Left colon (tissue), 2 donors: ENCODE results near the gene BNIP3. TPM values are rescaled to one million over a fixed set of nuclear protein-coding genes. Genes with fewer than 3 reads are reported as not detected.
A peak's percentile ranks its signal among the peaks of the same experiment; 100 is the strongest.

Source experiments
- ATAC-seq: fragments of 200-7000 bp; cut with Tn5 transposase; one replicate; pipeline ENCODE4 v1.9.1; 2020; ENCODE audit warnings: mild to moderate bottlenecking, moderate library complexity
- DNase-seq, 2 donors: peaks; one replicate each; pipeline ENCODE4 v3.0.0-alpha.2; 2020
- intact Hi-C, 2 donors: fragments of 100-400 bp; cut with DNase I in 1 of 2; cut with micrococcal nuclease in 1 of 2; formaldehyde crosslinking; loops; one replicate each; pipeline versions ENCODE4 v1.11.2 to v1.14.0; 2022; cut with DNase I, micrococcal nuclease
- long read RNA-seq: library from polyadenylated mRNA; unstranded; transcript quantifications from one replicate; pipeline ENCODE4 v2.0.0, GENCODE V29; 2021
- total RNA-seq, 2 donors: library from RNA; stranded (reverse); fragmentation: NEBNext Ultra II Directional; extraction: Animal tissue kit (Norgen Biotek cat#: 25700); gene quantifications; one replicate each; pipeline ENCODE4 v1.2.1, GENCODE V29; 2021
- donor health status: DM: no; HTN: no; CAD: no.
- donor health status: DM: yes; HTN: yes; CAD: no.

Gene BNIP3, protein sequence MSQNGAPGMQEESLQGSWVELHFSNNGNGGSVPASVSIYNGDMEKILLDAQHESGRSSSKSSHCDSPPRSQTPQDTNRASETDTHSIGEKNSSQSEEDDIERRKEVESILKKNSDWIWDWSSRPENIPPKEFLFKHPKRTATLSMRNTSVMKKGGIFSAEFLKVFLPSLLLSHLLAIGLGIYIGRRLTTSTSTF
- total RNA-seq: 1 to 10 TPM; 4.7 to 9.4 TPM
- long read RNA-seq, transcript BNIP3-201 (6 exons, 2,861 nt): major isoform, 7 of 10 reads
- long read RNA-seq, partial matches to known transcripts: 3 of 10 reads
- long read RNA-seq, other reads (novel, unspliced or antisense): 0 of 10 reads

DNA sequence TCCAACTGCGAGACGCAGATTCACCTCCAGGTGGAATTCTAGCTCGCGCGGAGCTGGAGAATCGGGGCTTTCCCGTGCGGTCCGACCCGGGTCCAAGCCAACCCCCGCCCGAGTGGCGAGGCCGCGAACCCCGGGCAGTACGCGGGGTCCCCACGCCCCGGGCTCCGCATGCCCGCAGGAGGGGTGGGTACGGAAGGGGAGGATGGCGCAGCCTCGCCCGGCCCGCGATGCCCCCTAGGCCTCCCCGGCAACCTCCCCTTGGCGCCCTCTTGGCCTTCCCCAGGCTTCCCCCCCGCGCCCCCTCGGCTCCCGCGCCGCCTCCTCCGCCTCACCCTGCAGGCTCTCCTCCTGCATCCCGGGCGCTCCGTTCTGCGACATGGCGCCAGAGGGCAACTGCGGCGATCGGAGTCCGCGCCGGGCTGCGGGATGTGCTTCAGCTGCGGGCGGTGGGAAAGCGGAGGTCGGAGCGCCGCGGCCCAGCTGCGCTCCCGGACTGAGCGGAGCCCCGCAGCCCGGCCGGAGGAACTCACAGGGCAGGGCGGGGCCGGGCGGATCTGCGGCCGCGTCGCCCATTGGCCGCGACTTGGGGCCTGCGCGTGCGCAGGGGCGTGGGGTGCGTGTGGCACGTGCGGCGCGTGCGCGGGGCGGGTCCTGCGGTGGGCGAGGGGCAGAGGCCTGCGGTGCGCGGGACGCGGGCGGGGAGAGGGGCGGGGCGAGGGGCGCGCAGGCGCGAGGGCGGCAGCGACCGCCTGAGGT is at the start of gene BNIP3:
TSS of gene BNIP3 (minus strand) at position 495 of the 756 bp plus-strand sequence. CDS start at position 378, 117 bp downstream.
- ATAC-seq: peak; percentile 92
- peak; percentile 86 to 90 for DNase-seq
- intact Hi-C loops: no loop called here

DNA sequence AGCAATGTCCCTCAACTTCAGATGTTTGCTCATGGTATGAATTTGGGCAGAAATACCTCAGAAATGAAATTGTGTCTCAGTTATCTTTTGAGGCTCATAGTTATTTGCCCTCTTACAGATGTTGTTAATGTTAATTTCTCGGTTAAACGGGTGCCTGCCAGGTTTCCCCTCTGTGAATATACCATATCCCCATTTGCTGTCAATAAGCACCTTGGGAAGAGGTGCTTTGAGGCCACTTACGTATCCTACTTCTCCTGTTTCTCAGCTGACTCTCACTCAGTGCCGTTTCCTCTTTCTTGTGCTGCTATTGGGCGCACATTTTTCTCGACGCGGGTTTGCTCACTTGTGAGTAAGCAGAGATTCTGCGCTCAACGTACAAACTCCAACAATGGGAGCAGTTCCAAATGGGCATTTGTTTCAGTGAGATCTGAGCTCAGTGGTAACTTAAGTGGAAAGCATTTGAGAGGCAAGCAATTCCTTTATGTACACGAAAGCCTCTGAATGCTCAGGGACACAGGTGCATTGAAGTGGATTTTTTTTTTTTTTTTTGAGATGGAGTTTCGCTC is 49.3 kb upstream of the BNIP3 start:
- intact Hi-C loops: no loop called here
- ATAC-seq: no peak
- DNase-seq: no peak

DNA sequence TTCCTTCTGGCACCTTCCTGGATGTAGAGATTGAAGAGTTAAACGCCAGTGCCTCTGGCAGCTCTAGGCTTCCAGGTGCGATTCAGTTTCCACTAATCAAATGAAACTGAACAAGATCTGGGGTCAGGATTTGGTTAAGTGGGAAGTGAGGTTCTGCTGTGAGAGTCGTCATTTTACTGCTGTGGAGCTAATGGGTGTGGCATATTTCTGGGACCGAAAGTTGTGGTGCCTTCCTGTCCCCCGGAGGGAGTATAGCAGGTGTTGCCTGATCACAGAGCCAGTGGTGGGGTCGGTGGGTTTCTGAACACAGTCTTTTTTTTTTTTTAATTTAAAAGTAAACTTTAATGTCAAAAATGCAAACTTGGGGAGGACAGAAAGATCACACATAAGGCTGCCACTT is 47.0 kb upstream of the BNIP3 start:
- no peak for ATAC-seq
- no peak for DNase-seq
- intact Hi-C loops: loop anchor here in 1 of 2 donors (10.0 kb wide), 1 partner anchor 144 kb away; no protein-coding TSS in a partner anchor

DNA sequence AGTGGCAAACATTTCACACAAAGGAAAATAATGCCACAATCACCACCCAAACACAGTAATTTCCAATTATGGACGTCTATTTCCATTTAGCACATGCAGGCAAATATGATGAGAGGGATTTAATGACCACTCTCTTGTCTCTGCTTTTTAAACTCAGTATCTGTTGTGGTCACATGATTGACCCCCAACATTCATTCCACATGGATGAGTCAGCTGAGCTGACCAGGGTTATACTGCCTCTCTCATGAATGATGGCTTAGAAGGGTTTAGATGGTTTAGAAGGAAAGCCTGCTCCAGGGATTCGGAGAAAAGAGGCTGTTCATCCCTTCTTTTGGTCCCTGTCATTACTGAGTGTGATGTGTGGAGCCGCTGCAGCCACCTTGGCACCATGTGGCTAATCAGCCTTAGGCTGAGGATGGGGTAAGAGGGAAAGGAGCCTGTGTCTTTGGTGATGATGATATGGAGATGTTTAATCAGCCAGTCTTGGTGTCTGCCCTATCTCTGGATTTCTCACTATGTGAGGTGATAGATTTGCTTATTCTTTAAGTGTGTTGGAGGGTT is 45.8 kb upstream of the BNIP3 start:
- intact Hi-C loops: loop anchor here in 1 of 2 donors (10.0 kb wide), 1 partner anchor 143 kb away; no protein-coding TSS in a partner anchor
- ATAC-seq (no peak), DNase-seq (no peak)

DNA sequence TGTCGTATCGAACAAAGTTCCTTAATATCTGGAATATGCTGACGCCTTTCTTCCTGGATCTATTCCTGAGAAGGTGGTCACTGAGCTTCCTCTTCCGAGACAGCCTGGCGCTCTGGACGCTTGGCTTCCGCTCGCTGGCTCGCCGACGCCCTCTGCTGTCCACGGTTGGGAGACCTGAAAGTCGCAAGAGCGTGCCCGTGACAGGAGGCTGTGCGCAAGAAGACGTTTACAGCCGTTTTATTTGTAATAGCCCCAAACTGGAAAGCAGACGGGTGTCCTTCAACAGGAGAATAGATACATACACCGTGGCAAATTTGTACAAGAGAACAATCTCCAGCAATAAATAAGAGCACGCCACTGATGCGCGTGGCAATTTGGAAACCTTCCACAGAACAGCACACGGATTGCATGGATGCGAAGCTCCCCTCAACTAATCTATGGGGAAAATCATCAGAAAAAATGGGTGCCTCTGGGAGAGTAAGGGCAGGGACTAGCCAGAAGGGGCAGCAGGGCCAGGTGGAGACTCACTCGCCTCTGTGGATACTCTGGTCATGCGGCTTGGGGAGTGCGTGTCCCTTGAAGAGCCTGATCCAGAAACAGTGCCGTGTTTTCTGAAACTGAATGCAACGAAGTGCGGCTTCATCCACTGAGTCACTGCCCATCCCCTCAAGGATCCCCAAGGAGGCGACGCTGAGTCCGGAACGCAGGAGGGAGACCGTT is 41.5 kb upstream of the BNIP3 start:
- DNase-seq: peak; percentile 54 to 89
- ATAC-seq: peak; percentile 95
- intact Hi-C loops: loop anchor here (5.0 to 10.0 kb wide), 2 partner anchors 136 to 138 kb away; no protein-coding TSS in a partner anchor

DNA sequence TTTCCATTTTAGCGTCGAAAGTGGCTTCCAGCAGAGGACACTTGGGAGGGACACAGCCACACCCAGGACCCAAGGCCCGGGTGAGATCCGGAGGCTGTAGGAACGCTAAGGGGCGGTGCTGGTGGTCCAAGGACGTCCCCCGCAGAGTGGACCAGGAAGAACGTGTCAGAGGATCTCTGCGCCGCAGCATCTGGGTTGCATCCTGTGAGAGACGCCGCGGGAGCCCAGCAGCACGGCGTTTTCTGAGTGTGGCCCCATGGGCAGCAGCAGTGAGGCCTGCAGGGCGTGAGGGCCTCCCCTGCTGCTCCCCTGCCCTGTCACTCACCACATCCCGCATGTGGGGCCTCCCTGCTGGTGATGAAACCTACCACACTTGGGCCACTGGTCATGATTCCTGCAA is 40.5 kb upstream of the BNIP3 start:
- DNase-seq (no peak), ATAC-seq (no peak)
- intact Hi-C loops: loop anchor here (5.0 to 10.0 kb wide), 2 partner anchors 135 to 137 kb away; no protein-coding TSS in a partner anchor

DNA sequence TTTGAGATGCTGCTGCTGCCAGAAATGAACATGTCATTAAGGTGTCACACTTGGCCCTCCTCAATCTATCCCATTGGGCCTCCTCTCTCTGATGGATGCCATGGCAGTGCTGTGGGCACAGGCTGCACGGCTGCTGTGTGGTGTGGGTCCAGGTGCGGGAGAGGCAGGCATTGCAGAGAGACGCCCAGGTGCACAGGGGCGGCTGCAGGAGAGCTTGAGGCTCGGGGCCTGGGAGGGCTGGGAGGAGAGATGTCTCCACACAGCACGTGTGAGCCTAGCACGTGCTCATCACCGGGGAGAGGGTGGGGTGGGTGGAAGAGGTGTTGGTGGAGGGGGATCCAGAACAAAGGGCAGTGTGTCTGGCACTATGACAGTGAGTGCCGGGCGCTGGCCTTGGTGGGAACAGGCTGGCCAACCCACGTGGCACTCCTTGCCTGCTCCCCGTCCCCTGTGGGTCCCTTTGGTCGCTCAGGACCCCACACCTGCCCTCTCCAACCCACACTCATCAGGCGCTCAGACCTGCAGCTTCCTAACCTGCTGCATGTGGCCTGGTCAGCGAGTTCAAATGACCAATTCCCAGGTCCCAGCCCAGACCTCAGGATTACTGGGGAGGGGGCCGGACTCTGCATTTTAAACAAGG is 39.9 kb upstream of the BNIP3 start:
- intact Hi-C loops: loop anchor here (5.0 to 10.0 kb wide), 2 partner anchors 134 to 137 kb away; no protein-coding TSS in a partner anchor
- no peak for DNase-seq
- no peak for ATAC-seq

DNA sequence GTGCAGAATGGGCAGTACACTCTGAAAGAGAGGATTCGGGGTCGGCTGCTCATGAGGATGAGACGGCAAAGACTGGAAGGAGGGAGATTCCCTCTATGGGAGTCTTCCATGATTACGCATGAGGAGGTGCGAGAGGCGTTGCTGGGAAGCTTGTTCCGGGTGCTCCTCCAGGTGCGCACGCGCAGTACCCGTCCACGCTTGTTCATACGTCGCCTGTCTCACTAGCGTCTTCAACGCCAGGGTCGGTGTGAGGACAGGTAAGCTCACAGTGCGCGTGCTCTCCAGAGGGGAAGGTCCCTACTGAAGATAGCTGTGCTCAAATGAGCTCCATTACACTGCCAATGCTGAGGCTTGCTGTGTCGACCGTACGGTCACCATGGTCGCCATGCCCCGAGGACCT is 39.3 kb upstream of the BNIP3 start:
- DNase-seq (no peak), ATAC-seq (no peak)
- intact Hi-C loops: loop anchor here (5.0 to 10.0 kb wide), 2 partner anchors 134 to 136 kb away; no protein-coding TSS in a partner anchor

DNA sequence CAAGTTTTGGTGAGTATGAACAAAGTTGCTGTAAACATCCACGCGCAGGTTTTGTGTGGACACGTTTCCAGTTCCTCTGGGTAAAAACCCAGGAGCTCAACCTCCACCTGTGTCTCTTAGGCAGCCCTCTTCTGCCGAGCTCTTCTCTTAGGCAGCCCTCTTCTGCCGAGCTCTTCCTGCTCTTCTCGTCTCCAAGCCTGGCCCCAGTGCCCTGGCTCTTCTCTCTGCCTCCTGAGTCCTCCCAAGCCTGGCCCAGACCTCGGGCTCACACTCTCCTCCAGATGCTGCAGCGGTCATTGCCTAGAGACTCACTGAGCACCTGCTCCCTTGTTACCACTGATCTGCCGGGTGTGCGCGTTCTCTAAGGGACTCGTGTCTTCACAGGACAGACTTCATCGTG is 38.7 kb upstream of the BNIP3 start:
- ATAC-seq (no peak), DNase-seq (no peak)
- intact Hi-C loops: loop anchor here (5.0 to 10.0 kb wide), 2 partner anchors 133 to 136 kb away; no protein-coding TSS in a partner anchor

DNA sequence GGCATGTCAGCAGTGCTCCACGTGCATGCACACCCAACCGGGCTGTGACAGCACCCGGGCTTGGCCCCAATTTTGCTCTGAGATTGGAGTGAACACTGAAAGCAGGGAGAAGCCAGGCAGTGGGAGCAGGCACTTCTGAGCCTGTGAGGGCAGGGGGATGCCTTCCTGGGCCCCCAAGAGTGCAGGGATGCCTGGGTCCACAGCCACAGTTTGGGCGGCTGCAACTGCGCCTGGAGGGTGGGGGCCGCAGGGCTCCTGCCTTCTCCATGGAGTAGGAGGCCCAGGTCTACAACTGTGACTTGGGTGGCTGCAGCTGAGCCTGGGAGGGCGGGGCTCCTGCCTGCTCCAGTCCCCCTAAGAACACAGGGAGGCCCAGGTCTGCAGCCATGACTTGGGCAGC is 37.6 kb upstream of the BNIP3 start:
- intact Hi-C loops: no loop called here
- DNase-seq: no peak
- ATAC-seq: no peak

DNA sequence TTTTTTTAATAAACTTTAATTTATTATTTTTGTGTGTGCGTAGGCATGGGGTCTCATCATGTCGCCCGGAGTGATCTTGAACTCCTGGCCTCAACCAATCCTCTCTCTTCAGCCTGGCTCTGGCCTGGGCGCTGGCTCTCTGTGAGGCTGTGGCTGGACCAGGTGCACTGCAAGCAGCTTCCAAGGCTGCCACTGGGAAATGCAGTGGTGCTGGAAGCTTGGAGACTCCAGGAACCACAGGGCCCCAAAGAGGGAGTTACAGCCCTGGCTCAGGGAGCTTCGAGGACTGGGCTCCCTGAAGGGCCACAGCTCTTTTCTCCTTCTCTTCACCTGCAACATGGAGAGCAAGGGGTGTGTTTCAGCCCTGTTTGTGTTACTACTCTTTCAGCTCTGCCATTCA is 36.7 kb upstream of the BNIP3 start:
- no peak for DNase-seq
- no peak for ATAC-seq
- intact Hi-C loops: no loop called here

DNA sequence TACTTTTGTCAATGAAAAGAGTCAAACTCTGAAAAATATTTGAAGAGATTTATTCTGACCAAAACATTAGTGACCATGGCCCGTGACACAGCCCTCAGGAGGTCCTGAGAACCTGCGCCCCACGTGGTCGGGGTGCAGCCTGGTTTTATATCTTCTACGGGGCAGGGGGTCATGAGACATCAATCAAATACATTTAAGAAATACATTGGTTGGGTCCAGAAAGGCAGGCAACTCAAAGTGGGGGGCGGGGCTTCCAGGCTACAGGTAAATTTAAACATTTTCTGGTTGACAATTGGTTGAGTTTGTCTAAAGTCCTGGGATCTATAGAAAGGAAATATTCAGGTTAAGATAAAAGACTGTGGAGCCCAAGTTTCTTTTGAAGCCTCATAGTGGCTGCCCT is 34.8 kb upstream of the BNIP3 start:
- no peak for DNase-seq
- ATAC-seq: no peak
- intact Hi-C loops: no loop called here

DNA sequence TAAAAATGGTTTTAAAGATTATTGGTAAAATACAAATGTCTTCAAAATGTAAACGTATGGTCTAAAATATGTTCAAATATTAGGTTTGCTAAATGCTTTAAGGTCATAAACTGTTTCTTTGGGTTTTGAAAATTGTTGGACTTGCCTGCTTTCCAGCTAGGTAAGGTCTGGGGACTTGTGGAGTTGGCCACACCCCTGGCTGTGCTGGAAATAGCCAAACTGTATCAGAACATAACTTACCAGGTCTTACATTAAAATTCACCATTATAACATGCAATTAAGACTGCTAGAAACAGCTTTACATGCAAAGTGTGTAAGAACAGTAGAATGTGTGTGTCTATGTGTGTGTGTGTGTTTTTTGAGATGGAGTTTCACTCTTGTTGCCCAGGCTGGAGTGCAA is 29.7 kb upstream of the BNIP3 start:
- intact Hi-C loops: no loop called here
- ATAC-seq: no peak
- DNase-seq: no peak

DNA sequence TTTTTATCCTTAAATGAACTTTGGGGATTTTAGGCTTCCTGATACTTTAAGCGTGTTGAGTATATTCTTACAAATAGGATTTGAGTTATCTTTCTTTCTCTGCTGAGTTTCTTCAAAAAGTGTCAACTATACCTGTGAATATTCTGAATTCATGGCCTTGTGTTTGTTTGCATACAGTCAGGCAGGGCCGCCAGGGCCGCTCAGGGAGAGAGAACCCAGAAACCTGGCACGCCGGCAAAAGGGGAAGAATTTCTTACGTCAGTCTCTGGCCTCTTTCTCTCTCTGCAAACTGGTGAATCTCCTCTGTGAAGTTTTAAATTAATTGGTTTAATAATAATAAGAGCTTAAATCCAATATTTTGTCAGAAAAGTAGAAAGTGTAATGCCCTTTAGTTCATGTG is 29.3 kb upstream of the BNIP3 start:
- intact Hi-C loops: no loop called here
- ATAC-seq: no peak
- no peak for DNase-seq

DNA sequence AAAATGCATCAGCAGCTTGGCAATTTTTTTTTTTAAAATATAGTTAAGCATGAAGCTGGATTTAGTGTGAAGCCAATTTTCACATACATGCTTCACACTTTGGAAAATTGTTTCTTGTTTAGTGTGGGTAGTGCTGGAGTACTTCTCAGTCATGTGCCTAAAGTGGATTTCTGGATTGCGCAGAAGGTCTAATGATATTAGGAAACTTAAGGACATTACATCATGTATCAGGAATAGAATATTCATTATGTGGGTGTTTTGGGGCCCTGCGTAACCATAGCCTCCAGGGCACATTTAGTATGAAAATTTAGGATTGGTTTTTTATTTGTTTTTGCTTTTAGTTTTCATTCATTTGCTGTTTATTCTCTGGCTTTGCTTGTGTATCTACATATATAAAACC is 28.8 kb upstream of the BNIP3 start:
- no peak for ATAC-seq
- intact Hi-C loops: no loop called here
- no peak for DNase-seq

DNA sequence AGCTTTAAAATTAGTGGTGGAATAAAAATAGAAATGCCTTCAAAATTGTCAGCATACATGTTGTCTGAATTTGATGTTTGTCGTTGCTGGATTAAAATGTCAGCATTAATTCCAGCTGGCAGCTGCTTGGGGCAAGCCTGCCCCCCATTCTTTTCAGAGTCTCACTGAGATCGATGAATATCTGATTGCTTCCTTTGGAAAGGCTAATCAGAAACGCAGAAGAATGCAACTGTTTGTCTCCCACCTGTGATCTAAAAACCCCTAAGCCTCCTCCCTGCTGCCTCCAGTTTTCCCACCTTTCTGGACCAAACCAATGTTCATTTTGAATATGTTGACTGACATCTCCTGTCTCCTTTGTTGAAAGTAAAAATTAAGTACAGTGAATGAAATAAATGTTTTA is 27.9 kb upstream of the BNIP3 start:
- ATAC-seq (no peak), DNase-seq (no peak)
- intact Hi-C loops: no loop called here

DNA sequence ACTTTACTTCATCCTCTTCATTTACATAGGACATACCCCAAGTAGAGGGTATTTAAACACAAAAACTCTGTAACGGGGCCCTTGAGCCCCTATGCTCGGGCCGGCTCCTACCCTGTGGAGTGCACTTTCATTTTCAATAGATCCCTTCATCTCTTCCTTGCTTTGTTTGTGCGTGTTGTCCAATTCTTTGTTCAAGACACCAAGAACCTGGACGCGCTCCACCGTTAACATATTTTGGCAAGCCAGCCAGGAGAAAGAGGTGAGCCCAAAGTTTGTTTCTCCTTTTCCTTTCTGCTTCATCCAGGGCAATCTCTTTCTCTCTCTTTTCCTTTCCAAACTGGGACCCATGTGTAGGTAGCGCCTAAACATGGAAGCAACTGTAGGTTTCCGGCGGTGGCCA is 26.0 kb upstream of the BNIP3 start:
- ATAC-seq (no peak), DNase-seq (no peak)
- intact Hi-C loops: no loop called here

DNA sequence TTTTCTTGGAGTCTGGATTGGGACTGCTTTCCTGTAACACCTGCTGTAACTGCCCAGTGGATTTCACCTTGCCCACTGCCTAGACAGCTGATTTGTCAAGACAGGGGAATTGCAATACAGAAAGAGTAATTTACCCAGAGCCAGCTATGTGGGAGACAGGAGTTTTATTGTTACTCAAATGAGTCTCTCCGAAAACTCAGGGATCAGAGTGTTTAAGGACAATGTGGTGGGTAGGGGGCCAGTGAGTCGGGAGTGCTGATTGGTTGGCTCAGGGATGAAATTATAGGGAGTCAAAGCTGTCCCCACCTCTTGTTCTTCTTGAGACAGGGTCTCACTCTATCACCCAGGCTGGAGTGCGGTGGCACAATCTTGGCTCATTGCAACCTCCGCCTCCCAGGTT is 25.2 kb upstream of the BNIP3 start:
- DNase-seq (no peak), ATAC-seq (no peak)
- intact Hi-C loops: no loop called here
